Bronchial epithelial cell (primary cell): ENCODE results near the gene C19orf73. TPM values are rescaled to one million over a fixed set of nuclear protein-coding genes. Genes with fewer than 3 reads are reported as not detected.
"Not testable (repeated sequence)": the region's sequence is repeated elsewhere in the genome, so short reads cannot be mapped to it uniquely, and the experiment has no call there.

Source experiments
- DNase-seq: peaks from one replicate; pipeline ENCODE4 v3.0.0-alpha.2; 2010; ENCODE audit warnings: low read depth
- FAIRE-seq: peaks from 2 replicates; lab custom pipeline; 2011; peaks lifted over from hg19 to GRCh38; lab: Jason Lieb, UNC
- H3K27me3 ChIP-seq: 2 replicates; pipeline ENCODE4 v1.5.1; 2011; ENCODE audit warnings: low read length; ENCODE audit not compliant: control insufficient read depth, insufficient read depth
- H3K36me3 ChIP-seq: 2 replicates; pipeline ENCODE4 v1.5.1; 2011; ENCODE audit warnings: low read length; ENCODE audit not compliant: control insufficient read depth, insufficient read depth
- H3K4me3 ChIP-seq: 2 replicates; pipeline ENCODE4 v1.5.1; 2011; ENCODE audit warnings: mild to moderate bottlenecking, low read depth, low read length, control low read depth
- total RNA-seq: library from RNA; depleted of rRNA; stranded (reverse); fragments of >200 nt; gene quantifications from 2 replicates; pipeline ENCODE4 v1.2.1, GENCODE V29; 2014
- TF ChIP-seq, protein P1 (sequence below): IDR thresholded peaks from 2 replicates; pipeline ENCODE4 v1.5.1; 2011; ENCODE audit warnings: mild to moderate bottlenecking, moderate library complexity, low read length, control low read depth, inconsistent platforms; ENCODE audit not compliant: insufficient read depth, severe bottlenecking

Gene C19orf73
- total RNA-seq, 1 donor from 2014 or later = 0.53 TPM

DNA sequence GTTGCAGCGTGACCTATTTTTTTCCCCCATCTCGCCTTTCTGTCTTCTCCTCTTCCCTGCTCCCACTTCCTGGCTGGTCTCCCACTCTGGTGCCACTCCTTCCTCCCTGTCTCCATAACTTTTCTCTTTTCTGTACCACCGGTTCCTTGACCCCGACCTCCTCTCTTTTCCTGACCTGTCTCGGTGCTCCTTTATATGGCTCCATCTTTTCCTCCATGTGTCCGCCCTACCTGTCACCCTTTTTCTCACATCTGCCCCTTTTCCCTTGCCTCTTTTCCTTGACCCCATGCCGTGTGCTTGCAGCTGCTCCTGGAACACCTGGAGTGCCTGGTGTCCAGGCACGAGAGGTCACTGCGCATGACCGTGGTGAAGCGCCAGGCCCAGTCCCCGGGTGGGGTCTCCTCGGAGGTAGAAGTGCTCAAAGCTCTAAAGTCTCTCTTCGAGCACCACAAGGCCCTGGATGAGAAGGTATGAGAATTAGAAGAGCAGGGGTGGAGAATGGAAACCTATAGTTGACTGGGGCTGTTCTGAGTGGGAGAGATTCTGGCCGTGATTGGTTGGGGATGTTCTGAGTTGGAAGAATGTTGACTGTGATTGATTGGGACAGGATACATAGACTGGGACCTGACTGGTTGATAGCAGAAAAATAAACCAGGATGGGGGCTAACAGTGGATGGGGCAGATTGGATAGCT is 9.7 kb upstream of the C19orf73 start:
- DNase-seq (no peak), FAIRE-seq (no peak)
- H3K36me3 ChIP-seq = no peaks in the 10 kb centered on the region
- no peaks in the 10 kb centered on the region for H3K27me3 ChIP-seq
- TF ChIP-seq, protein P1, sequence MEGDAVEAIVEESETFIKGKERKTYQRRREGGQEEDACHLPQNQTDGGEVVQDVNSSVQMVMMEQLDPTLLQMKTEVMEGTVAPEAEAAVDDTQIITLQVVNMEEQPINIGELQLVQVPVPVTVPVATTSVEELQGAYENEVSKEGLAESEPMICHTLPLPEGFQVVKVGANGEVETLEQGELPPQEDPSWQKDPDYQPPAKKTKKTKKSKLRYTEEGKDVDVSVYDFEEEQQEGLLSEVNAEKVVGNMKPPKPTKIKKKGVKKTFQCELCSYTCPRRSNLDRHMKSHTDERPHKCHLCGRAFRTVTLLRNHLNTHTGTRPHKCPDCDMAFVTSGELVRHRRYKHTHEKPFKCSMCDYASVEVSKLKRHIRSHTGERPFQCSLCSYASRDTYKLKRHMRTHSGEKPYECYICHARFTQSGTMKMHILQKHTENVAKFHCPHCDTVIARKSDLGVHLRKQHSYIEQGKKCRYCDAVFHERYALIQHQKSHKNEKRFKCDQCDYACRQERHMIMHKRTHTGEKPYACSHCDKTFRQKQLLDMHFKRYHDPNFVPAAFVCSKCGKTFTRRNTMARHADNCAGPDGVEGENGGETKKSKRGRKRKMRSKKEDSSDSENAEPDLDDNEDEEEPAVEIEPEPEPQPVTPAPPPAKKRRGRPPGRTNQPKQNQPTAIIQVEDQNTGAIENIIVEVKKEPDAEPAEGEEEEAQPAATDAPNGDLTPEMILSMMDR = no peak
- peak overlapping the region; percentile 29 for H3K4me3 ChIP-seq

GRCh38 chr19:49127674-49128544 is 9.0 kb upstream of the C19orf73 start:
- Histone ChIP-seq H3K4me3 (peak overlapping the region; percentile 29), H3K27me3 (no peaks in the 10 kb centered on the region), H3K36me3 (no peaks in the 10 kb centered on the region)
- TF ChIP-seq, protein P1 = peak; percentile 26
- no peak for FAIRE-seq
- DNase-seq = peak; percentile 85

- H3K36me3 ChIP-seq, H3K27me3 ChIP-seq, H3K4me3 ChIP-seq, FAIRE-seq, DNase-seq: not testable (repeated sequence)
These were observed 8.3 kb upstream of the C19orf73 start for GRCh38 chr19:49127225-49127624.

GRCh38 chr19:49126575-49126974 is 7.6 kb upstream of the C19orf73 start:
- TF ChIP-seq, protein P1 = no peak
- FAIRE-seq = no peak
- Histone ChIP-seq H3K36me3 (no peaks in the 10 kb centered on the region), H3K27me3 (no peaks in the 10 kb centered on the region), H3K4me3 (no peak overlapping the region)
- DNase-seq = no peak

- no peaks in the 10 kb centered on the region for H3K27me3 ChIP-seq
- TF ChIP-seq, protein P1 = no peak
- H3K36me3 ChIP-seq = no peaks in the 10 kb centered on the region
- FAIRE-seq (no peak), DNase-seq (no peak)
- H3K4me3 ChIP-seq = no peak overlapping the region
These were observed 6.2 kb upstream of the C19orf73 start for GRCh38 chr19:49125025-49125731.

DNA sequence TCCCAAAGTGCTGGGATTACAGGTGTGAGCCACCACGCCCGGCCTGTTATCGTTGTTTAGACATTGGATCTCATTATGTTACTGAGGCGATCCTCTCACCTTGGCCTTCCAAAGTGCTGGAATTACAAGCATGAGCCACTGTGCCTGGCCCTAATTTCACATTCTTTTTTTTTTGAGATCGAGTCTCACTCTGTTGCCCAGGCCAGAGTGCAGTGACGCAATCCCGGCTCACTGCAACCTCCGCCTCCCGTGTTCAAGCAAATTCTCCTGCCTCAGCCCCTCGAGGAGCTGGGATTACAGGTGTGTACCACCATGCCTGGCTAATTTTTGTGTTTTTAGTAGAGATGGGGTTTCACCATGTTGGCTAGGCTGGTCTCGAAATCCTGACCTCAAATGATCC is 4.3 kb upstream of the C19orf73 start:
- FAIRE-seq = not testable (repeated sequence)

DNA sequence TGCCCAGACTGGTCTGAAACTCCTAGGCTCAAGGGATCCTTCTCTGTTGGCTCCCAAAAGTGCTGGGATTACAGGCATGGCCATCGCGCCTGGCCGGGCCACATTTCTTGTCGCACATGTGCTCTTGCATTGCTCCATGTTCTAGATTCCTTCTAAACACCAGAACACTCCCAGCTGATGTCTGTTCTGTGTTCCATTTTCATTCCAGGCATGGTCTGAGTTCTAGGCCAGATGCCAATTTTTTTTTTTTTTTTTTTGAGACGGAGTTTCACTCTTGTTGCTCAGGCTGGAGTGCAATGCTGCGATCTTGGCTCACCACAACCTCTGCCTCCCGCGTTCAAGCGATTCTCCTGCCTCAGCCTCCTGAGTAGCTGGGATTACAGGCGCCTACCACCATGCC is 2.9 kb upstream of the C19orf73 start:
- not testable (repeated sequence) for FAIRE-seq, DNase-seq, H3K36me3 ChIP-seq, H3K27me3 ChIP-seq, H3K4me3 ChIP-seq

More for the DNA sequence above, 4.3 kb upstream of the C19orf73 start:
- H3K27me3 ChIP-seq, H3K4me3 ChIP-seq, H3K36me3 ChIP-seq, DNase-seq: not testable (repeated sequence)
